K562 (cell line): ENCODE results near the gene LRRC10. TPM values are rescaled to one million over a fixed set of nuclear protein-coding genes. Genes with fewer than 3 reads are reported as not detected.

ENCODE experiments used
- CBX2 ChIP-seq: fragments of 200-600 bp; sonication (generic); IDR thresholded peaks from one replicate; pipeline ENCODE4 v1.6.1; 2012; ENCODE audit warnings: mild to moderate bottlenecking, low read length, inconsistent platforms; ENCODE audit not compliant: insufficient read depth, poor library complexity, severe bottlenecking
- DPF2 ChIP-seq: fragments of 450-650 bp; IDR thresholded peaks from 2 replicates; pipeline ENCODE4 v1.6.1; 2016
- FIP1L1 ChIP-seq: fragments of 200-400 bp; formaldehyde crosslinking; IDR thresholded peaks from 2 replicates; pipeline ENCODE4 v1.6.1; 2018; ENCODE audit warnings: mild to moderate bottlenecking, low read depth, low read length; ENCODE audit not compliant: poor library complexity, severe bottlenecking
- FOXA3 ChIP-seq, 2 experiments: fragments of 450-650 bp in 1 of 2; sonication (generic) in 1 of 2; formaldehyde crosslinking; IDR thresholded peaks in 1 of 2; conservative IDR thresholded peaks in 1 of 2; 2 replicates each; pipeline versions ENCODE4 v1.4.0 to v1.8.0; 2020 to 2022; ENCODE audit warnings: mild to moderate bottlenecking in 2 of 2, missing genetic modification reagents in 1 of 2
- HDGF ChIP-seq: fragments of 450-650 bp; IDR thresholded peaks from 2 replicates; pipeline ENCODE4 v1.6.1; 2016
- MAZ ChIP-seq, 2 experiments: fragments of 450-650 bp in 1 of 2; sonication (generic) in 1 of 2; formaldehyde crosslinking; IDR thresholded peaks in 1 of 2; conservative IDR thresholded peaks in 1 of 2; 2 replicates each; pipeline versions ENCODE4 v1.4.0 to v1.5.0; 2020; ENCODE audit warnings: mild to moderate bottlenecking in 1 of 2, missing genetic modification reagents in 1 of 2
- SIX5 ChIP-seq, 2 experiments: IDR thresholded peaks; 2 replicates each; pipeline ENCODE4 v1.6.1; 2011; ENCODE audit warnings: low read length in 2 of 2, borderline replicate concordance in 1 of 2, low read depth in 1 of 2, mild to moderate bottlenecking in 1 of 2, moderate library complexity in 1 of 2; ENCODE audit not compliant: insufficient read depth in 1 of 2
- SMAD3 ChIP-seq: fragments of 450-650 bp; formaldehyde crosslinking; conservative IDR thresholded peaks from 2 replicates; pipeline ENCODE4 v1.4.0; 2020; ENCODE audit warnings: mild to moderate bottlenecking
- TOE1 ChIP-seq, 2 experiments: fragments of 450-650 bp in 1 of 2; sonication (generic) in 1 of 2; formaldehyde crosslinking in 1 of 2; IDR thresholded peaks; 2 replicates each; pipeline versions ENCODE4 v1.7.1 to v1.8.0; 2016 to 2022; ENCODE audit warnings: borderline replicate concordance in 2 of 2, mild to moderate bottlenecking in 2 of 2, antibody characterized with exemption in 1 of 2, inconsistent platforms in 1 of 2, low read depth in 1 of 2, missing genetic modification reagents in 1 of 2, moderate library complexity in 1 of 2
- ZFP36 ChIP-seq: fragments of 150-350 bp; IDR thresholded peaks from 2 replicates; pipeline ENCODE4 v1.6.1; 2018; ENCODE audit warnings: low read length, low read depth; ENCODE audit not compliant: partially characterized antibody
- ZNF165 ChIP-seq: fragments of 250-450 bp; sonication (Bioruptor Pico); IDR thresholded peaks from 2 replicates; pipeline ENCODE4 v1.4.0; 2020; ENCODE audit warnings: borderline replicate concordance
- ZNF717 ChIP-seq: fragments of 250-450 bp; sonication (Bioruptor Pico); IDR thresholded peaks from 2 replicates; pipeline ENCODE4 v1.5.0; 2021
- ZNF75A ChIP-seq: fragments of 450-650 bp; formaldehyde crosslinking; IDR thresholded peaks from 2 replicates; pipeline ENCODE4 v1.4.0; 2020; ENCODE audit warnings: mild to moderate bottlenecking
- polyA plus RNA-seq, 8 experiments: library from polyadenylated mRNA; depleted of rRNA in 4 of 8; stranded (reverse) in 5 of 8; unstranded in 3 of 8; fragments of >200 nt; fragmentation: Nextera tagmentation in 2 of 8; fragmentation: Illumina TruSeq in 1 of 8; extraction: Ambion mirVana in 2 of 8; extraction: Trizol in 1 of 8; gene quantifications; 2 replicates each; pipeline versions ENCODE4 v1.2.1 to v1.2.3, GENCODE V29; 2011 to 2014; ENCODE audit warnings: inconsistent platforms in 1 of 8, missing spikeins in 1 of 8
- total RNA-seq, 7 experiments: library from RNA; depleted of rRNA in 6 of 7; stranded (reverse); fragments of >200 nt in 6 of 7; fragmentation: Illumina TruSeq in 2 of 7; extraction: Trizol in 2 of 7; gene quantifications; 2 replicates each; pipeline versions ENCODE4 v1.2.1 to v1.2.3, GENCODE V29; 2011 to 2021; ENCODE audit warnings: low replicate concordance in 1 of 7
- TF ChIP-seq, protein P1 (sequence below), 2 experiments: fragments of 450-650 bp in 1 of 2; sonication (generic) in 1 of 2; formaldehyde crosslinking; conservative IDR thresholded peaks; 2 replicates each; pipeline versions ENCODE4 v1.4.0 to v1.8.1; 2020 to 2022; ENCODE audit warnings: mild to moderate bottlenecking in 1 of 2, missing genetic modification reagents in 1 of 2
- TF ChIP-seq, protein P2 (sequence below), 2 experiments: fragments of 450-650 bp in 1 of 2; sonication (generic) in 1 of 2; formaldehyde crosslinking in 1 of 2; IDR thresholded peaks; 2 replicates each; pipeline versions ENCODE4 v1.7.1 to v1.9.0; 2016 to 2022; ENCODE audit warnings: inconsistent platforms in 1 of 2, mild to moderate bottlenecking in 1 of 2, missing genetic modification reagents in 1 of 2

LRRC10 gene
- total and polyA plus RNA-seq, 9 of the 15 experiments (the other 6 are each of a cell fraction or from before 2014, with no cell fraction given) = 0.09 TPM; not detected in 8

DNA sequence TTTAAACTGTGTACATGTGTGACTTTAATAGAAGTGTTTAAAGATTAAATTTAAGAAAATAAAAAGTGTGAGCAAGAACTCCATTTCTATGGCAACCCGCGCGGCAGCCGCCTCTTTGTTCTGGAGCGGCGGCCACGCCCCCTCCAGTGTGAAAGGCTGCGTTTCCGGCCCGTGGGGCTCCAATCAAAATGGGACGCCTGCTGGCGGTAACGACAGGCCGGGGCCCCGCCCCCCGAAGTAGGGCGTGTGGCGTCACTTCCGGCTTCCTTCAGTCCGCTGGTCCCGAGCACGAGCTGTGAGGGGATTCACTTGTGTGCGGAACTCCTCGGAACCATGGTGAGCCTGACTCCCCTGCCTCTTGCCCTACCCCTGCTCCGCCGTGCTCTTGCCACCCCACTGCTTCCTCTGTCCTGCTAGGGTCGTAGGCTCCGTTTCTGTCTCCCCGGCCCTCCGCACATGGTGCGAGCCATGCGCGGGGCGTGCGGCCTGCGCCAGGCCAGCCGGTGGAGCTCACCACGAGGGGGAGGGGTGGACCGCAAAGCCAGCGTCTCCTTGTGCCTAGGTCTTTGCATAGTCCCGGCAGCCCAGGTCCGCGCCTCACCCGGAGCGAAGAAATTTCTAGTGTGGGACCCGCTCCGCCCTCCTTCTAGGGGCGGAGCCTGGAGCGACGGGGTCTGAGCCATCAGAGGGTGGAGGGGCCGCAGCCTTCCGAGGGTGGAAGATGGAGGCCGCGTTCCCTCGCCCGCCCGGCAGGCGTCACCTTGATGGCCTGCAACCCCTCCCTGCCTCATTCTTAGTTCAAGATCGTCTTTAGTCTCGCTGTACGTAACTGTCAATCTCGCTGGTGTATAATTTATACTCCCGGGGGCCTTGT is 25.3 kb downstream of the LRRC10 start, which contains the start of gene CCT2 (continued):
- TF ChIP-seq TOE1 (IDR thresholded peaks at IDR 0.05; ENCODE audit: borderline replicate concordance) (peak; percentile 77), TOE1 (CRISPR knock-in tag; IDR thresholded peaks at IDR 0.05; ENCODE audit: borderline replicate concordance, low read depth) (peak; percentile 90; the same call in 1 of the 2 replicates), DPF2 (peak; percentile 24; the same call in 1 of the 2 replicates), FIP1L1 (peak; percentile 88), MAZ (CRISPR knock-in tag; conservative IDR thresholded peaks at IDR 0.05 in 1 of 2, IDR thresholded peaks at IDR 0.05 in 1 of 2) (peak; percentile 80 to 84; a peak in 3 of 4 replicates), ZNF75A (CRISPR knock-in tag) (no peak), FOXA3 (CRISPR knock-in tag; conservative IDR thresholded peaks at IDR 0.05 in 1 of 2, IDR thresholded peaks at IDR 0.05 in 1 of 2) (no peak), HDGF (no peak), ZNF165 (CRISPR knock-in tag) (no peak), CBX2 (no peak), ZNF717 (no peak), ZFP36 (no peak), SIX5 (IDR thresholded peaks at IDR 0.05; ENCODE audit: borderline replicate concordance in 1 of 2, insufficient read depth in 1 of 2, low read depth in 1 of 2, low read length in 2 of 2) (no peak), SMAD3 (CRISPR knock-in tag) (no peak)
- TF ChIP-seq, protein P1, sequence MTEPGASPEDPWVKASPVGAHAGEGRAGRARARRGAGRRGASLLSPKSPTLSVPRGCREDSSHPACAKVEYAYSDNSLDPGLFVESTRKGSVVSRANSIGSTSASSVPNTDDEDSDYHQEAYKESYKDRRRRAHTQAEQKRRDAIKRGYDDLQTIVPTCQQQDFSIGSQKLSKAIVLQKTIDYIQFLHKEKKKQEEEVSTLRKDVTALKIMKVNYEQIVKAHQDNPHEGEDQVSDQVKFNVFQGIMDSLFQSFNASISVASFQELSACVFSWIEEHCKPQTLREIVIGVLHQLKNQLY (CRISPR knock-in tag; conservative IDR thresholded peaks at IDR 0.05) = no peak; a peak in 1 of 4 replicates
- TF ChIP-seq, protein P2, sequence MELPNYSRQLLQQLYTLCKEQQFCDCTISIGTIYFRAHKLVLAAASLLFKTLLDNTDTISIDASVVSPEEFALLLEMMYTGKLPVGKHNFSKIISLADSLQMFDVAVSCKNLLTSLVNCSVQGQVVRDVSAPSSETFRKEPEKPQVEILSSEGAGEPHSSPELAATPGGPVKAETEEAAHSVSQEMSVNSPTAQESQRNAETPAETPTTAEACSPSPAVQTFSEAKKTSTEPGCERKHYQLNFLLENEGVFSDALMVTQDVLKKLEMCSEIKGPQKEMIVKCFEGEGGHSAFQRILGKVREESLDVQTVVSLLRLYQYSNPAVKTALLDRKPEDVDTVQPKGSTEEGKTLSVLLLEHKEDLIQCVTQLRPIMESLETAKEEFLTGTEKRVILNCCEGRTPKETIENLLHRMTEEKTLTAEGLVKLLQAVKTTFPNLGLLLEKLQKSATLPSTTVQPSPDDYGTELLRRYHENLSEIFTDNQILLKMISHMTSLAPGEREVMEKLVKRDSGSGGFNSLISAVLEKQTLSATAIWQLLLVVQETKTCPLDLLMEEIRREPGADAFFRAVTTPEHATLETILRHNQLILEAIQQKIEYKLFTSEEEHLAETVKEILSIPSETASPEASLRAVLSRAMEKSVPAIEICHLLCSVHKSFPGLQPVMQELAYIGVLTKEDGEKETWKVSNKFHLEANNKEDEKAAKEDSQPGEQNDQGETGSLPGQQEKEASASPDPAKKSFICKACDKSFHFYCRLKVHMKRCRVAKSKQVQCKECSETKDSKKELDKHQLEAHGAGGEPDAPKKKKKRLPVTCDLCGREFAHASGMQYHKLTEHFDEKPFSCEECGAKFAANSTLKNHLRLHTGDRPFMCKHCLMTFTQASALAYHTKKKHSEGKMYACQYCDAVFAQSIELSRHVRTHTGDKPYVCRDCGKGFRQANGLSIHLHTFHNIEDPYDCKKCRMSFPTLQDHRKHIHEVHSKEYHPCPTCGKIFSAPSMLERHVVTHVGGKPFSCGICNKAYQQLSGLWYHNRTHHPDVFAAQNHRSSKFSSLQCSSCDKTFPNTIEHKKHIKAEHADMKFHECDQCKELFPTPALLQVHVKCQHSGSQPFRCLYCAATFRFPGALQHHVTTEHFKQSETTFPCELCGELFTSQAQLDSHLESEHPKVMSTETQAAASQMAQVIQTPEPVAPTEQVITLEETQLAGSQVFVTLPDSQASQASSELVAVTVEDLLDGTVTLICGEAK (IDR thresholded peaks at IDR 0.05) = peak; percentile 90
- TF ChIP-seq, protein P2 (CRISPR knock-in tag; IDR thresholded peaks at IDR 0.05) = no peak
